SKM-1 treated with dmso at 0.1 percent for 144 hours (cell line): ENCODE measurements around the gene PLP2.

Experiments
- DNase-seq: peaks from one replicate; lab custom pipeline; 2025; ENCODE audit not compliant: unreplicated experiment; lab: John Stamatoyannopoulos, UW

The PLP2 gene

GRCh38 chrX:49186125-49187027 lies 14.7 kb downstream of the PLP2 start, which contains the start of gene PRICKLE3:
TSS of gene PRICKLE3 (minus strand) at chrX:49186373. CDS start at chrX:49186297, 76 bp downstream.
- peak; percentile 55 for DNase-seq

- DNase-seq: no peak
These were observed 15.3 kb downstream of the PLP2 start for GRCh38 chrX:49187028-49187394.

DNA sequence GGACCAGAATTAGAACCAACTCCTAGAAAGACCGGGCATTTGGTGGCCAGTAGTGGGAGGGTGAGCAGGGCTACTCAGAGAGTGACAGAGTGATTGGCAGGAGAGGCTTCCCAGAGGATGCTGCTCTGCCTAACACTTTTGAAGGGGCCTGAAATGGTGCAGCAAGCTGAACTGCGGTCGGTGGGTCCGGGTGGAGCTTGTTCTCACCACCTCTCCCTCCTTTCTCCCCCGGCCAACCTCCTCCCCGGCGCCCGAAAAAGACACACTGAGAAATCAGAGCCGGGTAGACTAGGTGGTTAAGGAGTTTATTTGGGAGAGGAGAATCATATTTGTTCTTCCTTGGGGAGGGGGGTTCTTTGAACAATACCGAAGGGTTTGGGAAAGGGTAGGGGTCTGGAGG lies 15.8 kb downstream of the PLP2 start:
- DNase-seq: no peak

DNA sequence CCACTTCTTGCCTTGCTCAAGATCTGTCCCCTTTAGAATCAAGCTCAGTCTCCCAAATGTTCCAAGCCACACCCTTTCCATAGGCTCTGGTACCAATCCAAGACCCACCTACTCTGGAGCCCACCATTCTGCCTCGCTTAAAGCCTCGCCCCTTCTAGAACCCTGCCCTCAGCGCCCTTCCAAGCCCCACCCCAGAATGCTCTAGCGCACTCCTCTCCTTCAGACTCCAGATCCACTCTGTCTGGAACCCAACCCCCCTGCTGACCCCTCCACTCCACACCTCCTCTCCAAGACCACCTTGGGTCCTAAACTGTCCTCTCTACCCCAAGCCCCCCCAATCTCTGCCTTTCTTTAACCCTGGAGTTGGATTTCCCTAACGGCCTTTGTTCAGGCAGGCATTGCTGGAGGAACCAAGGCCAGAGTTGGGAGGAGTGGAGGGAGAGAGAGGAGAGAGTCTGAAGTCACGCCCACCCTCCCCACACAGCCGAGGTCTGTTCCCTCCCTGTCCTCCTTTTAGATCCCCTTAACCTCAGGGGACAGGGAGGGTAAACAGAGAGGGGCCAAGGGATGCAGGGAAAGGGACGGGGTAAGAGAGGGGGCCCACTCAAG lies 16.9 kb downstream of the PLP2 start:
- DNase-seq: no peak

GRCh38 chrX:49189606-49190005 lies 17.9 kb downstream of the PLP2 start:
- DNase-seq: no peak

- DNase-seq: peak; percentile 98
These were observed 19.3 kb downstream of the PLP2 start for GRCh38 chrX:49190821-49191573.

DNA sequence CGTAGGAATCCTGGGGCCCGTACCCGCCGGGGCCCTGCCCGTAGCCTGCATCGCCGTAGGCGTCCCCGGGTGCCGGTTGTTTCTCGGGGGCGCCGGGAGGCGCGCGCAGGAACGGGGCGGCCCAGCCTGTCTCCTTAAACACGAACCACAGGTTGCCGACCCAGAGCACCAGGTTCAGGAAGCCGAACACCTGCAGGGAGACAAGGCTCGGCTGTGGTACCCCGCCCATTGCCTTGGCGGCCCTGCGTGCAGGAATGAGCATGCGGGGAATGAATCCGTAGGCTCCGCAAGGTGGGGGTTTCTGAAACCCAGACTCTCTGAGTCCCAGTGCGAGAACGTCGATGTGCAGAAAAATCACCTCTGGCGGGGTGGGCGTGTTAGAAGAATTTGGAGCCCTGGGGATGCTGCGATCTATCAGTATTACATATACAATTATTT lies 19.9 kb downstream of the PLP2 start:
- no peak for DNase-seq

DNA sequence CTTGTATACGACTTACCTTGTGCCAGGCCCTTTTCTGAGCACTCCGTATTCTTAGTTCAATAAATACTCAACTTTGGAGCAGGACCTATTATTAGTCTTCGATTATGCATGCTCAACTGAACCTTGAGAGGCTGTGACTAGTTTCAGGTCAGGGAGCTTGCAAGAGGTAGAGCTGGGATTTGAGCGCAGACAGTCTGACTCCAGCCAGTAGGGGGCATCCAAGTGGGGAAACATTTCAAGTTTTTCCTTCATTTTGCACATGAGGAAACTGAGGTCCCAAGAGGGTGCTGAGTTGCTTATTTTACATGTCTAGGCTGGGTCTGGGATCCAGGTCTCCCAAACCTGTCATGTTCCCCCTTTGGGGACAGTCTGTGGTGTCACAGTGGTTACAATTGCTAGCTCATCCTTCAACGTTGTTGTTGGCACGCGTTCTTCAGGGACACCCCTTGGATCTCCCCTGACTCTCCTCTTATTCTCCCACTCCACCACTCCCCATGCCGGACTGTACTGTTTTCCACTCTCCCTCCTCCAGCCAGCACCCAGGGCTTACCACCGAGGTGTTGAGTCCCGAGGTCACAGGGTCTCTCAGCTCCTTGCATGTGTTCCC lies 21.1 kb downstream of the PLP2 start:
- peak; percentile 21 for DNase-seq

DNA sequence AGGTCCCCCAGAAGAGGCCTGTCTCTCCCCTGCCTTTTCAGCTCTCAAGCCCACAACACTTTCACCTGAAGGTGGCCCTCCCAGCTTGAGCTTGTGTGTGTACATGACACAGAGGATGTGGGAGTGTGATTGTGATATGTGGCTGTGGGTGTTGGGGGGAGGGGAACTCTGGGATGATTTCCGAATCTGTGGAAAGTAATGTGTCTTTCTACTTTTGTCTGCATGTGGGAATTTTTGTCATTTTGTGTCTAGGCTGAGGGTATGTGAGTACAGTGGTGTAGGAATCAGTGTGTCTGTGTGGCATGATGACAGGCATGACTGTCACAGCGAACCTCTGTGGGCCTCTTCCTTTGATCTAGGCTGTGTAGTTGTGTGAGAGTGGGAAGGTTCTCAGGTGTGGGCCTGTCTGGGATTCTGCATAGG lies 21.9 kb downstream of the PLP2 start:
- DNase-seq: no peak

- DNase-seq: no peak
These were observed 25.9 kb downstream of the PLP2 start for GRCh38 chrX:49197543-49198087.

DNA sequence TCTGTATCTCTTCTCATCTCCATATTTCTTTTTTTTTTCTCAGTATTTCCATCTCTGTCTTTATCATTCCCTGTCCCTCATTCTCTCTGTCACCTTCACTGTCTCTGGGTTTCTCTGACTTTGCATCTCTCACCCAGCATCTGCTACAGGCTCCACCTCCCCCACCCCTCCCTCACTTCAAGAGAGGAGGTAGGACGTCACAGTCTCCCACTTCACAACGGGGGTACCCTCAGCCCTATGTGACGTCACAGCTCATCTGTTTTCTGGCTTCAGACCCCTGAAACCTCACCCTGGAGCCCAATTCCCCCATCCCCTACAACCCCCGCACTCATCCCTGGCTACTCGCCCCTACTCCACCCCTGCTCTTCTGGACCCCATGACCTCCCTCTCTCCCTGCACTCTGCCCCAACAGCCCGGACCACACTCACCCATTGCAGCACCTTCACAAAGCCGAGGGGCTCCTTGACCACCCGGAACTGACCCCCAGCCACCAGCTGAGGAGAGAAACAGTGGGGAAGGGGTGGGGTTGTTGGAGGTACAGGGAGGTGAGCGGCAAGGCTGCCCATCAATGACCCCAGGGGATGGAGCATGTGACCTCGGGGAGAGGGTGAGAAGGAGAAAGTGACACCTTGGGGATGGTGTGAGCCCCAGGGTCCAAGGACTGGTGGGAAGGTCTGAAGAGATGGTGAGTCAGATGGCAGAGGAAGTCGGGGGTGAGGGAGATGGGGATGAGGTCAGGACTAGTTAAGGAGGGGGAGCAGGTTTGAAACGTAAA lies 27.0 kb downstream of the PLP2 start:
- DNase-seq: no peak

DNA sequence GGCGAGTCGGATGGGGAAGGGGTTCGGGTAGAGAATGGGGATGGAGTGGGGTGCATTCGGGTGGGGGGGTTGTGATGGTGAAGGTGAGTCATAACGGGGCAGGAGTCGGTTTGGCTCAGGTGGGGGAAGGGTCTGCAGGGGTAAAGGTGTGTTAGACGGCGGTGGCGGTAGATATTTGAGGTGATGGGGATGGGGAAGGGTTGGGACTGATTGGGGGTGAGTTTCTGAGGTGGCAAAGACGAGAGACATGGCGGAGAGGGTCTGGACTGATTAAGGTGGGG lies 27.6 kb downstream of the PLP2 start:
- no peak for DNase-seq

DNA sequence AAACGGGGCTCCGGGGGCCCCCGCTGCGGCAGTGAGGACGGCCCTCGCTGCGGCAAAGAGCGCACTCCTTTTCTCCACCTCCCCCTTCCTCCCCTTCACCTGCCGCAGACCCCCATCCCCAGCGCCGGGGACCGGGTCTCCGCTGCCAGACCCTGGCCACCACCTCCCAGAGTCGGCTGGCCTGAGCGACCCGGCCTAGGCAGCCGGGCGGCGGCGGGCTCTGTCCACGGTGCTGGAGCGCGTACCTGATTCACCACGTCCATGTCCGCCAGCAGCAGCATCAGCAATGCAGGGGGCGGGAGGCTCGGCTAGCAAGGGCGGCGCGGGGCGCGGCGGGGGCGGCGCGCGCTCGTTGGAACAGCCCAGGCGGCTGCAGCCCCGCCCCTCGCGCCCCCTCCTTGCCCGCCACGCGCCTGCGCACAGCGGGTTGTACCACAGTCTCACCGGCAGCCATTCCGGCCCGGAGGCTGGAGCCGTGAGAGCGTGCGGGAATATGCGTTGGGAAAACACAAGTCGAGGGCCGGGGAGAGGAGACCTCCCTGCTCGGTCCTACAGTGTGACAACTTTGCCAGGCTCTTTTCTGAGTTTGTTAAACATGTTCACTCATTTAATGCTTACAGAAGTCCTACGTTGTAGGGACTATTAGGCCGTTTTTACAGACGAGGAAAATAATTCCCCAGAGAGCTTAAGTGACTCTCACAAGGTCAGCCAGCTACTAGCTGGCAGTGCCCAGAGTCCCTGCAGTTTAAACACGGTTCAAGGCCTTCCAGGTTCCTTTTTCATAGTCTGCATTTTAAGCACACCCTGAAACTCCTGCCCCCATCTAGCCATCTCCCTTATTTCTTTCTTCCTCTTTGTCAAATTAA lies 28.4 kb downstream of the PLP2 start, which contains the start of gene SYP:
TSS of gene SYP (minus strand) at position 288 of the 866 bp plus-strand sequence. CDS start at position 281, 7 bp downstream.
- peak; percentile 42 for DNase-seq

DNA sequence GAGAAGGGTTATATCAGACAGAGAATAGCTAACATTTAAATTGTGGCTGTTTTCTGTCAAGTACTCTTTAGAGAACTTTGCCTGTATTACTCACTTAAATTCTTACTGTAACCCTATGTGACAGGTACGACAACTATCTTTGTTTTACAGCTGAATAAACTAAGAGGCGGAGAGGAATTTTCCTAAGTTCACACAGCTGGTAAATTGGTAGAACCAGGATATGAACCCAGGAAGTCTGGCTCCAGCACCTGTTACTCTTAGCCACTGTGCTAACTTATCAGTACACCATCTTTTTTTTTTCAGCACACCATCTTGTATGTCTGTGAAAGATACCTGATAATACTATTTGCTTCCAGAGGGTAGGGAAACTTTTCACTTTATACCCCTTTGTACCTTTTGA lies 30.3 kb downstream of the PLP2 start:
- DNase-seq: no peak

DNA sequence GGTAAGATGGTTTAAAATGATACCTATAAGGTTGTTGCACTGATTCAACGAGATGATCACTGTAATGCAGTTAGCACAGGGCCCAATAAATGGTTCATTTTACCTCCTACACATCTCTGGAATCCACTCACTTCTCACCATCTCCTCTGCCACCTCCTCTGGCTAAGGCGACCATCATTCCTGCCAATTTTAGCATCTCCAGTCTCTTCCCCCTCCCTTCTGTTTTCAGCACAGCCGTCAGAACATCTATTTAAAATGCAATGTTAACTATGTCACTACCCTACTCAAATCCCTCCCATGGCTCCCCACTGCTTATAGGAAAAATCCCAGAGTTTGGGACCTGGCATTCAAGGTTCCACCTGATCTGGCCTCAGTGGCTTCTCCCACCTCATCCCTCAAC lies 31.8 kb downstream of the PLP2 start:
- no peak for DNase-seq

- DNase-seq: no peak
These were observed 32.3 kb downstream of the PLP2 start for GRCh38 chrX:49204017-49204416.

GRCh38 chrX:49204709-49205108 lies 33.0 kb downstream of the PLP2 start:
- DNase-seq: no peak

DNA sequence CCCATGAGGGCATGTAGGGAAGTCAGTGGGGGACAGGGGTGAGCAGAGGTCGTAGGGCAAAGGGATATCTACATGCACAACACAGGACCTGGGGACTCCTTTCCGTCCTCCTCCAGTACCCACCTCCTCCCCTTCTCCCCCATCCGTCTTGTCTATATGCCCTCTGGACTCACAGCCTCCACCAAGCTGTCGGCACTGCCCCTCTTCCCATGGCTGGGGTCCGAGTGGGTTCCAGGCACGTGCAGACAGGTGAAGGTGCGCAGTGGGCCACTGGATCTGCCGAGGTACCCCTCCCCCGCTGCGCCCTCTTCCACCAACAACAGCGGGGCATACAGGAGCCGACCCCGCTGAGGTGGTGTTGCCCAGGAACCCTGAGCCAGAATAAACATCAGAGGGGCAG lies 33.7 kb downstream of the PLP2 start:
- no peak for DNase-seq

DNA sequence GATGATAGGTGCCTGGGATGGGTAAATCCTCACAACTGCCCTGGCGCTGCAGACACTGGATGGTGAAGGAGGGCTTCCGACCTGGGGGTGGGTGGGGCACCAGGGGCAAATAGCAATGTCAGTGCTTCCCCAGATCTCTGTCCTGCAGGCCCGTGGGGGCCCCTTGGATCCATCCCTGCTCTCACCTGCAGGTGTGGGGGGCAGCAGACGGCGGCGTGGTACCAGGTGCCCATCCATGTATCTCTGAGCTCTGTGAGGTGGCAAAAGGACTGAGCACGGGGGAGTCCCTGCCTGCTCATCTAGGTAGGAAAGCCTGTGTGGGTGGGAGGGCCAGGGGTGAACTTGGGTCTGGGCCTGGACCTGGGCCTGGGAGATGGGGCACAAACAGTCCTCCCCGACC lies 34.8 kb downstream of the PLP2 start:
- DNase-seq: no peak
